Measurements from ENCODE around the gene MTX1.

GRCh38 chr1:155223047-155223446, 14.6 kb downstream of the MTX1 start:
- TF ChIP-seq EZH2phosphoT487 (IDR thresholded peaks at IDR 0.05; ENCODE audit: insufficient read depth, low read depth) (no peak), EZH2 (IDR thresholded peaks at IDR 0.05; ENCODE audit: insufficient read depth, poor library complexity, severe bottlenecking) (no peak)

Data from GM23248 (cell line).